Mesenchymal stem cell (in vitro differentiated cells and primary cell): Measurements from ENCODE around the gene ANKRD6.

ENCODE experiments used
- DNase-seq: peaks from one replicate; pipeline ENCODE4 v3.0.0-alpha.2; 2013
- H2AFZ ChIP-seq: one replicate; pipeline ENCODE4 v1.6.1; 2013; ENCODE audit warnings: low read depth, mild to moderate bottlenecking, control low read depth, inconsistent platforms, low read length, moderate library complexity
- H2AK5ac ChIP-seq: 2 replicates; pipeline ENCODE4 v1.6.1; 2013; ENCODE audit warnings: low read length, moderate library complexity, mild to moderate bottlenecking, inconsistent platforms; ENCODE audit not compliant: severe bottlenecking
- H2BK120ac ChIP-seq: one replicate; pipeline ENCODE4 v1.6.1; 2013; ENCODE audit warnings: low read depth, mild to moderate bottlenecking, inconsistent platforms, low read length, moderate library complexity
- H2BK12ac ChIP-seq, 2 experiments: one replicate each; pipeline ENCODE4 v1.6.1; 2013; ENCODE audit warnings: inconsistent platforms in 2 of 2, low read length in 2 of 2, mild to moderate bottlenecking in 2 of 2, moderate library complexity in 2 of 2, control low read depth in 1 of 2
- H2BK15ac ChIP-seq: one replicate; pipeline ENCODE4 v1.6.1; 2013; ENCODE audit warnings: mild to moderate bottlenecking, low read depth, inconsistent platforms; ENCODE audit not compliant: poor library complexity, severe bottlenecking
- H2BK5ac ChIP-seq: 2 replicates; pipeline ENCODE4 v1.6.1; 2013; ENCODE audit warnings: low read depth, mild to moderate bottlenecking, low read length, control low read depth, inconsistent platforms; ENCODE audit not compliant: poor library complexity, severe bottlenecking
- H3K14ac ChIP-seq, 2 experiments: one replicate each; pipeline ENCODE4 v1.6.1; 2013; ENCODE audit warnings: inconsistent platforms in 2 of 2, low read length in 2 of 2, control low read depth in 1 of 2, mild to moderate bottlenecking in 1 of 2, moderate library complexity in 1 of 2
- H3K18ac ChIP-seq, 2 experiments: one replicate each; pipeline ENCODE4 v1.6.1; 2013; ENCODE audit warnings: inconsistent platforms in 2 of 2, low read length in 2 of 2, control low read depth in 1 of 2, low read depth in 1 of 2, mild to moderate bottlenecking in 1 of 2
- H3K23ac ChIP-seq, 2 experiments: one replicate each; pipeline ENCODE4 v1.6.1; 2013; ENCODE audit warnings: inconsistent platforms in 2 of 2, low read length in 2 of 2, mild to moderate bottlenecking in 2 of 2, moderate library complexity in 2 of 2, control low read depth in 1 of 2
- H3K27ac ChIP-seq: 2 replicates; pipeline ENCODE4 v1.5.1; 2013; ENCODE audit warnings: mild to moderate bottlenecking, moderate library complexity, low read length, control low read depth, inconsistent platforms; ENCODE audit not compliant: poor library complexity, severe bottlenecking
- H3K27me3 ChIP-seq, 2 experiments: 2 replicates each; pipeline versions ENCODE4 v1.6.1 to v1.7.0; 2013; ENCODE audit warnings: low read length in 2 of 2, mild to moderate bottlenecking in 2 of 2, moderate library complexity in 2 of 2, control low read depth in 1 of 2, inconsistent platforms in 1 of 2; ENCODE audit not compliant: control insufficient read depth in 1 of 2, insufficient read depth in 1 of 2
- H3K36me3 ChIP-seq, 2 experiments: 2 replicates each; pipeline versions ENCODE4 v1.6.1 to v1.7.0; 2013; ENCODE audit warnings: low read length in 2 of 2, control low read depth in 1 of 2, inconsistent platforms in 1 of 2, low read depth in 1 of 2, mild to moderate bottlenecking in 1 of 2; ENCODE audit not compliant: insufficient read depth in 2 of 2, control insufficient read depth in 1 of 2
- H3K4ac ChIP-seq, 2 experiments: one replicate each; pipeline ENCODE4 v1.6.1; 2013; ENCODE audit warnings: inconsistent platforms in 2 of 2, low read length in 2 of 2, mild to moderate bottlenecking in 2 of 2, moderate library complexity in 2 of 2, control low read depth in 1 of 2, low read depth in 1 of 2
- H3K4me1 ChIP-seq: 2 replicates; pipeline ENCODE4 v1.6.1; 2013; ENCODE audit warnings: low read depth, low read length, control low read depth; ENCODE audit not compliant: control insufficient read depth, insufficient read depth
- H3K4me2 ChIP-seq: 2 replicates; pipeline ENCODE4 v1.6.1; 2013; ENCODE audit warnings: low read length, mild to moderate bottlenecking, inconsistent platforms; ENCODE audit not compliant: poor library complexity, severe bottlenecking
- H3K4me3 ChIP-seq, 2 experiments: 2 replicates each; pipeline versions ENCODE4 v1.5.1 to v1.7.0; 2013; ENCODE audit warnings: low read length in 2 of 2, mild to moderate bottlenecking in 2 of 2, control low read depth in 1 of 2, low read depth in 1 of 2; ENCODE audit not compliant: insufficient read depth in 1 of 2
- H3K79me1 ChIP-seq: replicated peaks from 2 replicates; pipeline ENCODE4 v1.6.1; 2013; ENCODE audit warnings: mild to moderate bottlenecking, control low read depth, low read length, inconsistent platforms; ENCODE audit not compliant: poor library complexity, severe bottlenecking
- H3K9ac ChIP-seq: 2 replicates; pipeline ENCODE4 v1.7.0; 2013; ENCODE audit warnings: mild to moderate bottlenecking, low read length, moderate library complexity
- H3K9me3 ChIP-seq: 2 replicates; pipeline ENCODE4 v1.7.0; 2013; ENCODE audit warnings: mild to moderate bottlenecking, low read length; ENCODE audit not compliant: control insufficient read depth
- H4K8ac ChIP-seq: one replicate; pipeline ENCODE4 v1.6.1; 2013; ENCODE audit warnings: inconsistent platforms, mild to moderate bottlenecking, low read length, moderate library complexity
- H4K91ac ChIP-seq: one replicate; pipeline ENCODE4 v1.6.1; 2013; ENCODE audit warnings: mild to moderate bottlenecking, low read length, inconsistent platforms
- WGBS: methylation state at CpG from one replicate; pipeline ENCODE4 v1.1.7; 2013; ENCODE audit warnings: mixed read lengths; 5-methylcytosine and 5-hydroxymethylcytosine counted together

ANKRD6 gene

GRCh38 chr6:89454300-89454699, 21.3 kb downstream of the ANKRD6 start:
- Histone ChIP-seq H2BK12ac (no peak overlapping the region), H2AFZ (no peak overlapping the region), H3K36me3 (no peaks in the 10 kb centered on the region), H3K9me3 (no peaks in the 10 kb centered on the region), H2BK5ac (no peak overlapping the region), H2BK15ac (no peak overlapping the region), H3K27me3 (no peaks in the 10 kb centered on the region), H3K4me1 (no peaks in the 10 kb centered on the region), H3K4me2 (no peak overlapping the region), H2AK5ac (no peak overlapping the region), H3K79me1 (no peaks in the 10 kb centered on the region), H3K4ac (no peak overlapping the region), H4K8ac (no peak overlapping the region), H3K4me3 (no peak overlapping the region), H2BK120ac (no peak overlapping the region), H3K23ac (no peak overlapping the region), H3K27ac (no peak overlapping the region), H3K9ac (no peak overlapping the region), H4K91ac (no peak overlapping the region), H3K18ac (no peak overlapping the region), H3K14ac (no peak overlapping the region)
- 85% methylated on average over 2 of the region's 2 CpGs for WGBS
- DNase-seq = no peak

- H3K4me2 ChIP-seq = no peak overlapping the region
- no peak overlapping the region for H3K14ac ChIP-seq
- no peak overlapping the region for H2BK15ac ChIP-seq
- no peak overlapping the region for H4K8ac ChIP-seq
- no peaks in the 10 kb centered on the region for H3K79me1 ChIP-seq
- H3K18ac ChIP-seq = no peak overlapping the region
- no peak overlapping the region for H2BK120ac ChIP-seq
- H2AFZ ChIP-seq = no peak overlapping the region
- H3K27ac ChIP-seq = no peak overlapping the region
- H3K4me3 ChIP-seq = no peak overlapping the region
- no peak overlapping the region for H3K9ac ChIP-seq
- no peaks in the 10 kb centered on the region for H3K36me3 ChIP-seq
- no peak for DNase-seq
- no peak overlapping the region for H2BK12ac ChIP-seq
- no peak overlapping the region for H4K91ac ChIP-seq
- H2BK5ac ChIP-seq = no peak overlapping the region
- H3K9me3 ChIP-seq = no peaks in the 10 kb centered on the region
- no peak overlapping the region for H2AK5ac ChIP-seq
- no peaks in the 10 kb centered on the region for H3K27me3 ChIP-seq
- no peak overlapping the region for H3K4ac ChIP-seq
- H3K4me1 ChIP-seq = no peaks in the 10 kb centered on the region
- H3K23ac ChIP-seq = no peak overlapping the region
- 80% methylated on average over 5 of the region's 5 CpGs for WGBS
Observed at GRCh38 chr6:89458704-89459103, 25.8 kb downstream of the ANKRD6 start.

GRCh38 chr6:89459501-89459900, 26.5 kb downstream of the ANKRD6 start:
- Histone ChIP-seq H3K4me1 (no peaks in the 10 kb centered on the region), H3K18ac (no peak overlapping the region), H4K91ac (no peak overlapping the region), H3K14ac (no peak overlapping the region), H3K23ac (no peak overlapping the region), H2BK120ac (no peak overlapping the region), H3K4me2 (no peak overlapping the region), H2BK5ac (no peak overlapping the region), H3K9ac (no peak overlapping the region), H3K9me3 (no peaks in the 10 kb centered on the region), H3K27me3 (no peaks in the 10 kb centered on the region), H3K4ac (no peak overlapping the region), H2AFZ (no peak overlapping the region), H2AK5ac (no peak overlapping the region), H3K27ac (no peak overlapping the region), H3K79me1 (no peaks in the 10 kb centered on the region), H3K4me3 (no peak overlapping the region), H2BK12ac (no peak overlapping the region), H4K8ac (no peak overlapping the region), H3K36me3 (no peaks in the 10 kb centered on the region), H2BK15ac (no peak overlapping the region)
- WGBS = no CpG with 5 or more reads among the region's 1 CpG
- DNase-seq = no peak

- Histone ChIP-seq H3K4me3 (no peak overlapping the region), H2AK5ac (no peak overlapping the region), H3K4ac (no peak overlapping the region), H4K8ac (no peak overlapping the region), H3K14ac (no peak overlapping the region), H2BK12ac (no peak overlapping the region), H3K79me1 (no peaks in the 10 kb centered on the region), H2BK120ac (no peak overlapping the region), H3K27ac (no peak overlapping the region), H4K91ac (no peak overlapping the region), H2AFZ (no peak overlapping the region), H3K4me2 (no peak overlapping the region), H3K9ac (no peak overlapping the region), H3K36me3 (no peaks in the 10 kb centered on the region), H3K23ac (no peak overlapping the region), H2BK5ac (no peak overlapping the region), H2BK15ac (no peak overlapping the region), H3K18ac (no peak overlapping the region), H3K27me3 (no peaks in the 10 kb centered on the region), H3K9me3 (no peaks in the 10 kb centered on the region), H3K4me1 (no peaks in the 10 kb centered on the region)
- no peak for DNase-seq
- WGBS = 96% methylated on average over 6 of the region's 7 CpGs
Observed at GRCh38 chr6:89460713-89461112, 27.8 kb downstream of the ANKRD6 start.
